Body of pancreas (tissue), 4 donors: Measurements from ENCODE around the gene ETDB. TPM values are rescaled to one million over a fixed set of nuclear protein-coding genes. Genes with fewer than 3 reads are reported as not detected.

Experiments used
- ATAC-seq: fragments of 150-250 bp; one replicate; pipeline ENCODE4 v1.9.1; 2016
- DNase-seq, 4 donors: peaks; one replicate each; pipeline ENCODE4 v3.0.0-alpha.2; 2019
- H3K27ac ChIP-seq, 4 donors: fragments of 200-600 bp; sonication (generic); 1 replicate in 3 of 4; 2 replicates in 1 of 4; pipeline versions ENCODE4 v1.5.1 to v1.6.1; 2016 to 2019; ENCODE audit warnings: mild to moderate bottlenecking in 1 of 4, mixed read lengths in 1 of 4, moderate library complexity in 1 of 4
- H3K27me3 ChIP-seq, 2 donors: fragments of 200-600 bp; sonication (generic); one replicate each; pipeline ENCODE4 v1.6.0; 2016; ENCODE audit warnings: mild to moderate bottlenecking in 1 of 2
- H3K36me3 ChIP-seq, 2 donors: fragments of 200-600 bp; sonication (generic); replicated peaks in 1 of 2; 2 replicates each; pipeline ENCODE4 v1.5.1; 2016; ENCODE audit warnings: low read depth in 2 of 2; ENCODE audit not compliant: insufficient read depth in 1 of 2
- H3K4me1 ChIP-seq: fragments of 200-600 bp; sonication (generic); one replicate; pipeline ENCODE4 v1.6.0; 2016
- H3K4me3 ChIP-seq, 2 donors: fragments of 200-600 bp; sonication (generic); 1 replicate in 1 of 2; 2 replicates in 1 of 2; pipeline ENCODE4 v1.5.1; 2016 to 2019
- H3K9me3 ChIP-seq, 3 donors: fragments of 200-600 bp; sonication (generic); 1 replicate in 2 of 3; 2 replicates in 1 of 3; pipeline ENCODE4 v1.5.1; 2016
- CTCF ChIP-seq, 7 experiments: fragments of 450-650 bp in 4 of 7; fragments of 200-600 bp in 3 of 7; sonication (generic) in 3 of 7; IDR thresholded peaks; one replicate each; pipeline ENCODE4 v1.5.1; 2016 to 2019; ENCODE audit warnings: antibody characterized with exemption in 7 of 7
- POLR2A ChIP-seq, 3 donors: fragments of 450-650 bp; IDR thresholded peaks; one replicate each; pipeline ENCODE4 v1.6.1; 2016; ENCODE audit warnings: antibody characterized with exemption in 3 of 3, mild to moderate bottlenecking in 2 of 3
- WGBS, 2 donors: methylation state at CpG; one replicate each; pipeline ENCODE4 v1.1.5; 2017; 5-methylcytosine and 5-hydroxymethylcytosine counted together
- intact Hi-C: fragments of 100-400 bp; cut with DNase I; formaldehyde crosslinking; loops from one replicate; pipeline ENCODE4 v1.15.1; 2023
- total RNA-seq, 2 donors: library from RNA; depleted of rRNA; stranded (reverse); fragments of >200 nt; gene quantifications; one replicate each; pipeline ENCODE4 v1.1.0, GENCODE V29; 2016

The ETDB gene
- total RNA-seq, 2 donors from 2014 or later = not detected

GRCh38 chrX:135081693-135082404 lies 38.5 kb downstream of the ETDB start:
- intact Hi-C loops = no loop called here
- WGBS, 2 donors = 35 to 51% methylated on average over 2 of the region's 2 CpGs
- no peak for TF ChIP-seq CTCF (IDR thresholded peaks at IDR 0.05)
- no peak for TF ChIP-seq POLR2A (IDR thresholded peaks at IDR 0.05)
- Histone ChIP-seq H3K36me3 (no peaks in the 10 kb centered on the region), H3K4me1 (no peaks in the 10 kb centered on the region), H3K4me3 (no peak overlapping the region), H3K27ac (no peak overlapping the region), H3K9me3 (no peaks in the 10 kb centered on the region), H3K27me3 (no peaks in the 10 kb centered on the region)
- DNase-seq (no peak), ATAC-seq (no peak)

Other genes starting within 250 kb of the ETDB start
- 1 to 10 TPM; 1.6 to 4.2 TPM for gene MOSPD1, start 205.3 kb downstream of the ETDB start, total RNA-seq
- 1 to 10 TPM; 1.0 to 5.9 TPM for gene SMIM10, start 129.5 kb downstream of the ETDB start, total RNA-seq
- gene RTL8B, start 98.0 kb downstream of the ETDB start, total RNA-seq = 1 to 10 TPM in 1 of 2 donors, under 1 TPM in 1; 0.99 to 3.1 TPM
- gene RTL8C, start 88.2 kb downstream of the ETDB start, total RNA-seq = 10 to 100 TPM; 30.9 to 60.6 TPM
- gene RTL8A, start 68.4 kb downstream of the ETDB start, total RNA-seq = 10 to 100 TPM in 1 of 2 donors, 1 to 10 TPM in 1; 8.2 to 18.7 TPM
- 1 to 10 TPM; 1.0 to 2.3 TPM for gene SMIM10L2B, start 21.8 kb downstream of the ETDB start, total RNA-seq
- gene CT55, start 50.9 kb upstream of the ETDB start, total RNA-seq = not detected
- not detected for gene ETDA, start 131.5 kb upstream of the ETDB start, total RNA-seq
- not detected for gene ETDC, start 189.0 kb upstream of the ETDB start, total RNA-seq
- 10 to 100 TPM in 1 of 2 donors, 1 to 10 TPM in 1; 9.1 to 11.2 TPM for gene ZNF75D, start 223.6 kb upstream of the ETDB start, total RNA-seq
- gene ZNF449, start 224.3 kb upstream of the ETDB start, total RNA-seq = 1 to 10 TPM; 5.3 to 8.6 TPM